HEK293T (cell line): ENCODE data around the gene DBP.

ENCODE experiments used
- BHLHE40 ChIP-seq: fragments of 450-650 bp; IDR thresholded peaks from 2 replicates; pipeline ENCODE4 v1.6.1; 2016; ENCODE audit warnings: mild to moderate bottlenecking, moderate library complexity, borderline replicate concordance
- FOXA1 ChIP-seq: fragments of 450-650 bp; IDR thresholded peaks from 2 replicates; pipeline ENCODE4 v1.6.1; 2016; ENCODE audit warnings: mild to moderate bottlenecking
- L3MBTL2 ChIP-seq: fragments of 450-650 bp; conservative IDR thresholded peaks from 2 replicates; pipeline ENCODE4 v1.6.1; 2016; ENCODE audit warnings: mild to moderate bottlenecking
- LEF1 ChIP-seq: fragments of 450-650 bp; IDR thresholded peaks from 2 replicates; pipeline ENCODE4 v1.6.1; 2017; ENCODE audit warnings: mild to moderate bottlenecking, borderline replicate concordance
- NFRKB ChIP-seq: fragments of 450-650 bp; IDR thresholded peaks from 2 replicates; pipeline ENCODE4 v1.6.1; 2016; ENCODE audit warnings: mild to moderate bottlenecking, moderate library complexity
- SP1 ChIP-seq: fragments of 450-650 bp; IDR thresholded peaks from 2 replicates; pipeline ENCODE4 v1.6.1; 2017
- SUZ12 ChIP-seq: fragments of 450-650 bp; IDR thresholded peaks from 2 replicates; pipeline ENCODE4 v1.6.1; 2016; ENCODE audit warnings: mild to moderate bottlenecking
- ZNF384 ChIP-seq: fragments of 450-650 bp; IDR thresholded peaks from 2 replicates; pipeline ENCODE4 v1.6.1; 2016

DNA sequence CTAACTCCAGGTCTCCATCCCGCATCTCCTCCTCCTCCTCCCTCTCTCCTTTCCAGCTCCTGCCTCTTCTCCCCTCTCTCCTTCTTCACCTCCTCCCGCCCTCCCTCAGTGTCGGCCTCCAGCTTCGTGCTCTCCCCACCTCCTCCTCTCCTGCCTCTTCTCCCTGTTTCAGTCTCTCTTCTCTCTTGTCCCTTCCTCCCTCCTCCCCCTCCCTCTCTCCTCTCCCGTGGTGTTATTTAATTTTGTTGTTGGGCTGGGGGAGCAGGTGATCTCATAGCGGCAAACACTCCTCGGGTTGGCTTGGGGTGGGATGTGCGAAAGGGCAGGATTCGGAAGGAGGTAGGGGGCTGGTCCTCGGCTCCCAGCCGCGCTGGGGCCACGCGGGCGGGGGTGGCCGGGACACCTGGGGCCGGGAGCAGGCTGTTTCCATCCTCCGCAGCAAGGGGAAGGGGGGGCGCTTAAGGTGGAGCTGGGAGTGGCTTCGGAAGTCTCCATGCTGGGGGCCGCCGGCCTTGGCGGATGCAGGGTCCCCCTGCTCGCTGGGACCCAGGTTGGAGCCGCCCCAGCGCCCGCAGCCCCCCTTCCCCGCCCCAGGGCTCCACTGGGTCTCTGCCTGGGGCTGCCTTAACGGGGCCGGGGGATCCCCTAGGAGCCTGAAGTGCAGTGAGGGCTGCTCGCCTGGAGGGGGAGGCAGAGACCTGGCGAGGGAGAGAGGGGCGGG, 9.0 kb upstream of the DBP start, which contains the start of gene CA11:
- no peak for TF ChIP-seq NFRKB
- no peak for TF ChIP-seq SUZ12
- TF ChIP-seq BHLHE40: no peak
- no peak for TF ChIP-seq SP1
- peak; percentile 79 for TF ChIP-seq L3MBTL2
- TF ChIP-seq ZNF384: no peak
- no peak for TF ChIP-seq LEF1
- no peak for TF ChIP-seq FOXA1
